Mucosa of descending colon (tissue), 3 donors: ENCODE results near the gene WFIKKN2. TPM values are rescaled to one million over a fixed set of nuclear protein-coding genes. Genes with fewer than 3 reads are reported as not detected.

Experiments
- ATAC-seq: fragments of 200-7000 bp; cut with Tn5 transposase; one replicate; pipeline ENCODE4 v1.9.1; 2020; ENCODE audit warnings: mild to moderate bottlenecking, moderate library complexity
- DNase-seq, 3 donors: peaks; one replicate each; pipeline ENCODE4 v3.0.0-alpha.2; 2020
- H3K36me3 ChIP-seq: fragments of 200-600 bp; one replicate; pipeline ENCODE4 v1.8.0; 2021; ENCODE audit warnings: low read depth, mild to moderate bottlenecking
- H3K4me1 ChIP-seq: fragments of 200-600 bp; one replicate; pipeline ENCODE4 v1.8.0; 2021; ENCODE audit warnings: low read depth, mild to moderate bottlenecking
- H3K4me3 ChIP-seq: fragments of 200-600 bp; one replicate; pipeline ENCODE4 v1.8.0; 2021; ENCODE audit warnings: mild to moderate bottlenecking
- H3K9me3 ChIP-seq: fragments of 200-600 bp; one replicate; pipeline ENCODE4 v1.8.0; 2021; ENCODE audit warnings: mild to moderate bottlenecking
- CTCF ChIP-seq: fragments of 200-600 bp; IDR thresholded peaks from one replicate; pipeline ENCODE4 v1.8.0; 2022; ENCODE audit warnings: antibody characterized with exemption, mild to moderate bottlenecking
- intact Hi-C, 2 donors: fragments of 100-400 bp; cut with DNase I in 1 of 2; cut with micrococcal nuclease in 1 of 2; formaldehyde crosslinking; loops; one replicate each; pipeline versions ENCODE4 v1.11.0 to v1.11.1; 2022; cut with DNase I, micrococcal nuclease
- total RNA-seq, 3 donors: library from RNA; stranded (reverse); fragmentation: NEBNext Ultra II Directional in 2 of 3; extraction: Animal tissue kit (Norgen Biotek cat#: 25700) in 2 of 3; gene quantifications; one replicate each; pipeline versions ENCODE4 v1.2.1 to v1.2.4, GENCODE V29; 2021 to 2023
- donor health status: DM: no; HTN: no; CAD: no; lungs with moderate emphysema.
- donor health status: DM: no; HTN: no; CAD: no.
- donor health status: DM: no; HTN: yes; CAD: no.

Gene WFIKKN2
- total RNA-seq, 3 donors from 2014 or later = 0.07 to 0.76 (median 0.17) TPM

GRCh38 chr17:50793007-50793406 lies 42.4 kb upstream of the WFIKKN2 start:
- Histone ChIP-seq H3K36me3 (no peaks in the 10 kb centered on the region), H3K9me3 (no peaks in the 10 kb centered on the region), H3K4me3 (no peak overlapping the region), H3K4me1 (no peaks in the 10 kb centered on the region)
- intact Hi-C loops = no loop called here
- no peak for TF ChIP-seq CTCF
- no peak for DNase-seq
- ATAC-seq = no peak

- H3K36me3 ChIP-seq = no peaks in the 10 kb centered on the region
- ATAC-seq (no peak), DNase-seq (no peak)
- no peaks in the 10 kb centered on the region for H3K4me1 ChIP-seq
- TF ChIP-seq CTCF = no peak
- no peaks in the 10 kb centered on the region for H3K9me3 ChIP-seq
- no peak overlapping the region for H3K4me3 ChIP-seq
- intact Hi-C loops = no loop called here
Measured at GRCh38 chr17:50794361-50794760, 41.0 kb upstream of the WFIKKN2 start.

- no peak for TF ChIP-seq CTCF
- Histone ChIP-seq H3K9me3 (no peaks in the 10 kb centered on the region), H3K4me3 (no peak overlapping the region), H3K36me3 (no peaks in the 10 kb centered on the region), H3K4me1 (no peaks in the 10 kb centered on the region)
- no peak for ATAC-seq
- no peak for DNase-seq
- intact Hi-C loops = no loop called here
Measured at GRCh38 chr17:50797135-50797810, 38.1 kb upstream of the WFIKKN2 start.

GRCh38 chr17:50798424-50799288 lies 36.7 kb upstream of the WFIKKN2 start:
- peak; percentile 11 for ATAC-seq
- H3K9me3 ChIP-seq = no peaks in the 10 kb centered on the region
- no peaks in the 10 kb centered on the region for H3K36me3 ChIP-seq
- no peak for DNase-seq
- no peaks in the 10 kb centered on the region for H3K4me1 ChIP-seq
- no peak for TF ChIP-seq CTCF
- no peak overlapping the region for H3K4me3 ChIP-seq
- intact Hi-C loops = no loop called here

- intact Hi-C loops = no loop called here
- no peaks in the 10 kb centered on the region for H3K4me1 ChIP-seq
- TF ChIP-seq CTCF = no peak
- no peaks in the 10 kb centered on the region for H3K9me3 ChIP-seq
- H3K4me3 ChIP-seq = no peak overlapping the region
- DNase-seq = no peak
- H3K36me3 ChIP-seq = no peaks in the 10 kb centered on the region
- no peak for ATAC-seq
Measured at GRCh38 chr17:50799582-50799981, 35.8 kb upstream of the WFIKKN2 start.
